HepG2 (cell line): ENCODE results near the gene CNTFR. TPM values are rescaled to one million over a fixed set of nuclear protein-coding genes. Genes with fewer than 3 reads are reported as not detected.

ENCODE experiments used
- BRCA1 ChIP-seq: sonication (generic); formaldehyde crosslinking; IDR thresholded peaks from 2 replicates; pipeline ENCODE4 v1.4.0; 2020; ENCODE audit warnings: missing genetic modification reagents
- DDIT3 ChIP-seq: sonication (generic); formaldehyde crosslinking; IDR thresholded peaks from 2 replicates; pipeline ENCODE4 v1.4.0; 2020; ENCODE audit warnings: mild to moderate bottlenecking, missing genetic modification reagents
- DMAP1 ChIP-seq: IDR thresholded peaks from 2 replicates; pipeline ENCODE4 v1.6.1; 2016
- EP300 ChIP-seq, 3 experiments: sonication (generic) in 1 of 3; formaldehyde crosslinking in 1 of 3; IDR thresholded peaks; 2 replicates each; pipeline versions ENCODE4 v1.5.1 to v1.6.1; 2011 to 2020; ENCODE audit warnings: low read depth in 2 of 3, low read length in 2 of 3, borderline replicate concordance in 1 of 3, improper control_type of control experiment in 1 of 3, mild to moderate bottlenecking in 1 of 3, missing genetic modification reagents in 1 of 3, moderate library complexity in 1 of 3
- GTF2F1 ChIP-seq: fragments of 150-350 bp; IDR thresholded peaks from 2 replicates; pipeline ENCODE4 v1.6.1; 2014; ENCODE audit warnings: low read length
- HDAC1 ChIP-seq: sonication (generic); formaldehyde crosslinking; IDR thresholded peaks from 2 replicates; pipeline ENCODE4 v1.5.1; 2020; ENCODE audit warnings: mild to moderate bottlenecking, missing genetic modification reagents
- HINFP ChIP-seq: sonication (generic); formaldehyde crosslinking; IDR thresholded peaks from 2 replicates; pipeline ENCODE4 v1.4.0; 2020; ENCODE audit warnings: low read depth, mild to moderate bottlenecking, missing genetic modification reagents
- HMGA1 ChIP-seq: sonication (generic); formaldehyde crosslinking; conservative IDR thresholded peaks from 2 replicates; pipeline ENCODE4 v1.4.0; 2020; ENCODE audit warnings: missing genetic modification reagents
- HNRNPK ChIP-seq: fragments of 200-400 bp; formaldehyde crosslinking; IDR thresholded peaks from 2 replicates; pipeline ENCODE4 v1.6.1; 2018; ENCODE audit warnings: low read length, low read depth, moderate library complexity, mild to moderate bottlenecking; ENCODE audit not compliant: poor library complexity, severe bottlenecking
- HNRNPLL ChIP-seq: fragments of 200-400 bp; formaldehyde crosslinking; IDR thresholded peaks from 2 replicates; pipeline ENCODE4 v1.6.1; 2017; ENCODE audit warnings: mild to moderate bottlenecking, low read depth, low read length; ENCODE audit not compliant: poor library complexity, severe bottlenecking
- JUND ChIP-seq: sonication (generic); formaldehyde crosslinking; IDR thresholded peaks from 2 replicates; pipeline ENCODE4 v1.8.0; 2022; ENCODE audit warnings: mild to moderate bottlenecking, missing genetic modification reagents
- KDM3A ChIP-seq: IDR thresholded peaks from 2 replicates; pipeline ENCODE4 v1.6.1; 2018; ENCODE audit warnings: low read depth, missing compliant biosample characterization
- REXO4 ChIP-seq: sonication (generic); formaldehyde crosslinking; IDR thresholded peaks from 2 replicates; pipeline ENCODE4 v1.8.0; 2022; ENCODE audit warnings: missing genetic modification reagents, mild to moderate bottlenecking, borderline replicate concordance
- TBX3 ChIP-seq: fragments of 450-650 bp; IDR thresholded peaks from 2 replicates; pipeline ENCODE4 v1.6.1; 2017; ENCODE audit warnings: antibody characterized with exemption, mild to moderate bottlenecking, inconsistent platforms, borderline replicate concordance
- TFDP2 ChIP-seq: sonication (generic); formaldehyde crosslinking; IDR thresholded peaks from 2 replicates; pipeline ENCODE4 v1.4.0; 2020; ENCODE audit warnings: missing genetic modification reagents
- XBP1 ChIP-seq: sonication (generic); formaldehyde crosslinking; IDR thresholded peaks from 2 replicates; pipeline ENCODE4 v1.5.0; 2020; ENCODE audit warnings: missing genetic modification reagents
- YEATS4 ChIP-seq: sonication (generic); formaldehyde crosslinking; IDR thresholded peaks from 2 replicates; pipeline ENCODE4 v1.4.0; 2020; ENCODE audit warnings: missing genetic modification reagents, borderline replicate concordance
- ZBED4 ChIP-seq: sonication (generic); formaldehyde crosslinking; IDR thresholded peaks from 2 replicates; pipeline ENCODE4 v1.4.0; 2020; ENCODE audit warnings: missing genetic modification reagents, borderline replicate concordance
- ZFP62 ChIP-seq: sonication (generic); formaldehyde crosslinking; IDR thresholded peaks from 2 replicates; pipeline ENCODE4 v1.4.0; 2020; ENCODE audit warnings: missing genetic modification reagents
- ZFYVE20 ChIP-seq: sonication (generic); formaldehyde crosslinking; IDR thresholded peaks from 2 replicates; pipeline ENCODE4 v1.8.0; 2023; ENCODE audit warnings: low read depth, mild to moderate bottlenecking, moderate library complexity, missing genetic modification reagents, borderline replicate concordance
- ZNF431 ChIP-seq: sonication (generic); formaldehyde crosslinking; IDR thresholded peaks from 2 replicates; pipeline ENCODE4 v1.9.0; 2022; ENCODE audit warnings: missing genetic modification reagents, low read depth, mild to moderate bottlenecking, borderline replicate concordance
- ZNF567 ChIP-seq: sonication (generic); formaldehyde crosslinking; IDR thresholded peaks from 2 replicates; pipeline ENCODE4 v1.8.1; 2023; ENCODE audit warnings: mild to moderate bottlenecking, missing genetic modification reagents, borderline replicate concordance
- polyA plus RNA-seq, 8 experiments: library from polyadenylated mRNA; depleted of rRNA in 3 of 8; stranded (reverse) in 7 of 8; unstranded in 1 of 8; fragments of >200 nt; fragmentation: Illumina TruSeq in 4 of 8; extraction: Trizol in 4 of 8; gene quantifications; 2 replicates each; pipeline versions ENCODE4 v1.2.1 to v1.2.3, GENCODE V29; 2011 to 2016; ENCODE audit warnings: low read depth in 4 of 8, missing spikeins in 1 of 8, mixed read lengths in 1 of 8; ENCODE audit not compliant: insufficient read depth in 1 of 8
- total RNA-seq, 5 experiments: library from RNA; depleted of rRNA; stranded (reverse); fragments of >200 nt; fragmentation: Illumina TruSeq; extraction: Trizol; gene quantifications; 2 replicates each; pipeline ENCODE4 v1.2.3, GENCODE V29; 2016; ENCODE audit warnings: low read depth in 1 of 5

Gene CNTFR
- total and polyA plus RNA-seq, 2 of the 13 experiments (the other 11 are each of a cell fraction or from before 2014, with no cell fraction given) = not detected

- TF ChIP-seq HNRNPLL (peak; percentile 100), HDAC1 (peak; percentile 91), HNRNPK (no peak), EP300 (IDR thresholded peaks at IDR 0.05; ENCODE audit: low read depth in 2 of 2, low read length in 2 of 2) (no peak), EP300 (CRISPR knock-in tag; IDR thresholded peaks at IDR 0.05; ENCODE audit: borderline replicate concordance) (no peak), HINFP (CRISPR knock-in tag) (0 out of 2 replicates have a peak, but pooled peaks have one; percentile 8), ZFYVE20 (peak; percentile 66), YEATS4 (CRISPR knock-in tag) (peak; percentile 86), TFDP2 (CRISPR knock-in tag) (peak; percentile 86), REXO4 (CRISPR knock-in tag) (peak; percentile 91), DDIT3 (CRISPR knock-in tag) (no peak), JUND (0 out of 2 replicates have a peak, but pooled peaks have one; percentile 0), ZBED4 (CRISPR knock-in tag) (no peak; the same call in 1 of the 2 replicates), HMGA1 (no peak), ZNF567 (no peak), ZFP62 (CRISPR knock-in tag) (no peak), XBP1 (CRISPR knock-in tag) (peak; percentile 34; the same call in 1 of the 2 replicates), BRCA1 (CRISPR knock-in tag) (no peak; the same call in 1 of the 2 replicates), ZNF431 (CRISPR knock-in tag) (no peak; the same call in 1 of the 2 replicates), KDM3A (CRISPR knock-in tag) (0 out of 2 replicates have a peak, but pooled peaks have one; percentile 15), GTF2F1 (no peak), TBX3 (no peak), DMAP1 (CRISPR knock-in tag) (peak; percentile 68)
Observed at GRCh38 chr9:34637356-34638137, 48.0 kb upstream of the CNTFR start, which contains the start of gene SIGMAR1 (continued).
